Frontal cortex (tissue), 4 donors: Measurements from ENCODE around the gene RAB12. TPM values are rescaled to one million over a fixed set of nuclear protein-coding genes. Genes with fewer than 3 reads are reported as not detected.

Experiments
- DNase-seq, 2 donors: peaks; one replicate each; pipeline ENCODE4 v3.0.0; 2012; ENCODE audit warnings: low spot score in 2 of 2
- FAIRE-seq: peaks from 2 replicates; lab custom pipeline; 2012; peaks lifted over from hg19 to GRCh38; lab: Jason Lieb, UNC
- total RNA-seq: library from RNA; depleted of rRNA; stranded (reverse); fragments of >200 nt; gene quantifications from one replicate; pipeline ENCODE4 v1.2.3, GENCODE V29; 2014
- donor health status: control.
- donor health status: control.
- donor health status: control.

Gene RAB12
- total RNA-seq, 1 donor from 2014 or later, result 119 TPM

DNA sequence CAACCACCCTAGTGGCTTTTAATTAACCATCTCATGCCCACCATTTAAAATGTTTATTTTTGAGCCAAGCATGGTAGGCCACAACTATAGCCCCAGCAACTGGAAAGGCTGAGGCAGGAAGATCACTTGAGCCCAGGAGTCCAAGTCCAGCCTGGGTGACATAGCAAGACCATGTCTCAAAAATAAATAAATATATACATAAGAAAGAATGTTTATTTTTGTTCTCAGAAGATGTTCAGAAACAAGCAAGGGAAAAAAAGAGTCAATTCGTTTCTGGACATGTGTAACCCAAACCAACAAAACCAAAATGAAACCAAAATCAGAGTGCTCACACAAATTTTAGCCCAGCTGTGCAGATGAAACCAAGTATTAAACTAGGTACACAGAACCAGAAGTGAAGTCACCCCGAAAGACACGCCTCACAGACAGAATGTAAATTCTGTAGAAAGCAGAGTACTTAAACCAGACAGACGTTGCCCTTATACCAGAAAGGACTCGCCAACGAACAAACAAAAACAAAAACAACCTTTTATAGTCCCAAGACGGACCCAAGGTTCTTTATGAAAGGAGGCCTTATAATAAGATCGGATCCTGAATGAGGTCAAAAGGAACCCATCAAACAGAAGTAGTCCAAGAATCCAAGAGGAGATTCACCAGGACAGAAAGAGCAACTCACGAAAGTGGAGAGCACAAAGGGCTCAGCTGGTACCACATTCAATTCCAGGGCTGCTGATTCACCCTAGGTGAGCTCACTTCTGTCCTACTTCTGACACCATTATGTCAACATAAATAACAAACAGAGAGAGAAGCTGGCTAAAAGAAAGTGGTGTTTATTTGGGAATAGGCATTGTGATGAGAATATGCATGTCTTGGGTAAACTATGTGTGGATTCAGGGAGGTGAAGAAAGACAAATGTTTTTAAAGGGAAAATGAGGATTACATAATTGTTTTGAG lies 64.3 kb downstream of the RAB12 start:
- DNase-seq (no peak), FAIRE-seq (no peak)

DNA sequence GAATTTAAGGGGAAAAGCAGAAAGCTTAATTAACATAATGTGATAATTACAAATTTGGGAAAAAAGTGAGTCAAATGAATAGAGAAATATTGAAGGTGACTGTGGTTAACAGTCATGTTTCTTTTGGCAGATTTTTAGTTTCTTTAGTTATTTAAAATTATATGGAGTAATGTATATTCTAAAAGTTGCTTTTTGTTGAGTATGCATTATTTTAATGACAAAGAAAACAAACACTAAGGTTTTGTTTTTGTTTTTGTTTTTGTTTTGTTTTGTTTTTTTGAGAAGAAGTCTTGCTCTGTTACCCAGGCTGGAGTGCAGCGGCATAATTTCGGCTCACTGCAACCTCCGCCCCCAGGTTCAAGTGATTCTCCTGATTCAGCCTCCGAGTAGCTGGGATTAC lies 65.8 kb downstream of the RAB12 start:
- no peak for FAIRE-seq

DNA sequence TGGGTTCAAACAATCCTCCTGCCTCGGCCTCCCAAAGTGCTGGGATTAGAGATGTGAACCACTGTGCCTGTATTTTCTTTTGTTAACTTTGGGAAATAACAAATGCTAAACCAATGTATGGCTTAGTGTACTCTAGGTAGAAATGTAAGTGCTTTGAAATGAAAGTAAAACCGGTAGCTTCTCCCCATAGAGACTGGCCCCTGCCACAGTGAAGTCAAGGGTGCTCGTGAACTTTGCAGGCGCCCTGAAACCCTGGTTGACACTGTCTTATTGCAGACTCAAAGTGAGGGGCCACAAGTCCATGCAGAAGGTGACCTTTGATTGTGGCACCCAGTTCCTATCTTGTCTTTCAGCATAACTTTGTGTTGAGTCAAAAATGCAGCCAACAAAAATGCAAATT lies 72.0 kb downstream of the RAB12 start:
- FAIRE-seq, result no peak
- DNase-seq, result no peak

More for the DNA sequence above, 65.8 kb downstream of the RAB12 start:
- DNase-seq, result no peak

DNA sequence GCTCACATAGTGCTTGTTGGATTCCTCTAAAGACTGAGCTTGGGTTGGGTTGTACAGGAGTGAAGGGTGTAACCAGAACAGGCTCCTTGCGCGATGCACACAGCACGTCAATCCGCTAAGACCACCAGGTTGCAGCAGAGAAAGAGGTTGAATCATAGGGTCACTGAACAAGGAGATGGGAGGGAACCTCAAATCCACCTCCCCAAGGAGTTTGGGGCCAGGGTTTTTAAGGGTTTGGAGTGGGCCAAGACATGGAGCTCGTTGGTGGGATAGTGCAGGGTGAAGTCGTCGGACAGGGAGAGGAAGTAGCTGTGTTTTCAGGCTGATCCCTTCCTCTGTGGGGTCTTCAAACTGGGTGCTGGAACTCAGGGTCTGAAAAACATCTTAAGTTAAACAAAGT lies 75.3 kb downstream of the RAB12 start:
- DNase-seq (no peak), FAIRE-seq (no peak)

DNA sequence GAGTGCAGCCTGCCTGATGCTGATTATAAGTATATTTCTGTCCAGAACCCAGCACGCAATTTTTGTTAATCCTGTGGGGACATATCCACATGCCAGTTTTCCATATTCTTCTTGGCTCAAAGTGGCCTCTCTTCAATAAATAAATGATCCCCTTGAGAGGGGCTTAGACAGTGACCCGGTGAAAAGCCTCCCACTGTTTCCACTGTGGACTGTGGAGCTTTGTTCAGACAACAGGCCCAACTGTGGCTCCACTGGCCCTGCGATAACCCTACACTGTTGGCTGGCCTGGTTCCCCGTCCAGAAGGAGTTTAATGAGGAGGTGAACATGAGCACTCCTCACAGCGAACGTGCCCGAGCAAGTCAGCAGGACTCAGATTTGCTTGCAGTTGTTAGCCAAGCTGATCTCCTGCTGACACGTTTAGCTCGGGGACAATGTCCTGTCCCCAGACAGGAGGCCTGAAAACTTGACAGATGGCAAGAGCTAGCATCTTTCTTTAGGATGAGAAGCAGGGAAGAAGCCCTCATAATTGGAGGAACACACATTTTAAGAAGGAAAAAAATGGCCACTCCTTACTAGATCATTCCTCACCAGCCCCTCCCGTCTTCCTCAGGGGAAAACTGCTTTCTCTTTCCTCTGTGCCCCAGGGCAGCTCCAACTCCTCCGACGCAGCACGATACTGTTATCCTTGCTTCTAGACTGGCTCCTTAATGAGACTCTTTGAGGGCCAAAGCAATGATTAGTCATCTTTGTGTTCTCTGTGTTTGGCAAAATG lies 76.1 kb downstream of the RAB12 start:
- FAIRE-seq, result no peak

DNA sequence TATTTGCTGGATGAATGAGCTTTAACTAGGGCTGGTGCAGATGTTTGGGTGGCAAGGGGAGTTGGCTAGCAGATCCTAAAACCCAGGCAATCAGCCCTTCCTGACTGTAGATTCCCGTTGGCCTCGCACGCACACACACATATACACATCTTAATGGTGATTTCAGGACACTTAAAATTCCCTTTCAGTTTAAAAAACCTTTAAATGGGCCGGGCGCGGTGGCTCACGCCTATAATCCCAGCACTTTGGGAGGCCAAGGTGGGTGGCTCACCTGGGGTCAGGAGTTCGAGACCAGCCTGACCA lies 76.6 kb downstream of the RAB12 start:
- DNase-seq (no peak), FAIRE-seq (no peak)

More for the DNA sequence above, 76.1 kb downstream of the RAB12 start:
- no peak for DNase-seq

DNA sequence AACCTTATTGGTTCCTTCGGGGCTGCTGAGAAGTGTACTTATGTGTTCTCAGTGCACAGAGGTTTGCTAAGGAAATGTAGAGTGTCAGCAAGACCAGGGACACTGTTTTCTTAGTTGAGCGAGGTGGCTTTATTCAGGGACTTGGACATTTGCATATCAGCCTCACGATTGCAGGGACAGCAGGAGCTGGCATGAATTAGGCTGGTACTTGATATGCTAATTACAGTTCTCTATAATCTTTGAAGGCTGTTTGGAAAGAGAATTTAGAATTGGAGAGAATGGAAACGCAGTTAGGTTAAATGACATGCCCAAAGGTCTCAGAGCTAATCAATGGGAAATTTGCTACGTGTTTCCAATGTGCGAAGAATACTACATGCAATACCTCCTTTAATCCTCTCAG lies 77.4 kb downstream of the RAB12 start:
- DNase-seq, result no peak
- no peak for FAIRE-seq

DNA sequence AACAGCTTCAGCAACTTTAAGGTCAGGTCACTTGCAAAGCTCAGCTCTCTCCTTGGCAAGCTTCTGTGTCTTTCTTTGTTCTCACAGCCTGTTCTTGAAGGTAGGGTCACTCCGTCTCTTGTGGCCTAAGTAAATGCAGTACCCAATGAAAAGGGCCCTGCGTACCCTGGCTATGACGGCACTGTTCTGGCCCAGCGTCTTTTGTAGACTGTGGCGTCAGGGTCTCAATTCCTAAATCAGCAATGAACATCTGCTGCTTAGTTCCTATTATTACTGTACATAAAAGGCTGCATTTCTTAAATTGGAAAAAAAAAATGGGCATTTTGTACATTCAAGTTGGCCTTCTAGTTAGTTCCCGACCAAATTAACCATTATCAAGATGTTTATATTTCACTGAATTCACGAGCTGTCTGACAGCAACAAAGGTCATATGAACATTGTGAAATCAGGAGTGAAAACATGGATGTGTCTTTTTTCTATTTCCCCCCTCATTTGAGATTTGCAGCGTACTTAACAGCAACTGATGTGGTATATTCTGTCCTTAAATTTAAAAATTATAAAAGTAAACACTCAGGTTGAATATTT lies 79.1 kb downstream of the RAB12 start:
- FAIRE-seq (no peak), DNase-seq (no peak)

DNA sequence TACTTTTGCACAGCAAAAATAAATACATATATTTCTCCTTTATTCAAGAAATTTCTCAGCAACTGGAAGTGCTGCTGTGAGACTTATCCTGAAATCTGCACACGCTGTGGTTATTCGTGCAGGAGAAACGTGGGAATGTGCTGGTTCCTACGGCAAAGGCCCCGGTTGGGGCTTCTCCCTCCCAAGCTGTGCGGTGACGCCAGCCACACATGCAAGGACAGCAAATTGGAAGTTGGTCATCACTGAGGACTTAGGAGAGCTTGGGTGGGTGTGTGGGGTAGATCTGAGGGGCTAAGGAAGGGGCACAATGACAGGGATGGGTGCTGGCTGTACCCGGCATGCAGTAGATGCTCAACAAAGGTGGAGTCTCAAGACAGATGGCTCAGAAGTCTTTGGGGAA lies 79.6 kb downstream of the RAB12 start:
- DNase-seq, result no peak
- no peak for FAIRE-seq

Other genes with a start within 250 kb of the RAB12 start
- gene MTCL1, start 96.1 kb downstream of the RAB12 start, total RNA-seq, result 15.9 TPM